Epidermal melanocyte (primary cell): Measurements from ENCODE around the gene NIPSNAP2.
"Not testable (repeated sequence)": the region's sequence is repeated elsewhere in the genome, so short reads cannot be mapped to it uniquely, and the experiment has no call there.

Experiments used
- DNase-seq: peaks from one replicate; pipeline ENCODE4 v3.0.0; 2011; ENCODE audit warnings: low spot score; ENCODE audit not compliant: insufficient read length

The NIPSNAP2 gene

GRCh38 chr7:55964261-55965099, at the start of gene NIPSNAP2:
Gene NIPSNAP2, plus strand, starts transcription at chr7:55964585. Its CDS starts 25 bp downstream, at chr7:55964610.
- peak; percentile 37 for DNase-seq

- no peak for DNase-seq
Observed at GRCh38 chr7:55917771-55918170, 46.6 kb upstream of the NIPSNAP2 start.

GRCh38 chr7:55928006-55928767, 36.2 kb upstream of the NIPSNAP2 start:
- DNase-seq: no peak

- DNase-seq: no peak
Observed at GRCh38 chr7:55931421-55932151, 32.8 kb upstream of the NIPSNAP2 start.

GRCh38 chr7:55939514-55940123, 24.8 kb upstream of the NIPSNAP2 start:
- DNase-seq: no peak

GRCh38 chr7:55946545-55946944, 17.8 kb upstream of the NIPSNAP2 start:
- no peak for DNase-seq

- peak; percentile 99 for DNase-seq
Observed at GRCh38 chr7:55951637-55952351, 12.6 kb upstream of the NIPSNAP2 start, which contains the start of gene MRPS17. Gene MRPS17, plus strand, starts transcription at chr7:55951877. Its CDS starts 1,319 bp downstream, at chr7:55953196.

GRCh38 chr7:55952352-55952671, 12.1 kb upstream of the NIPSNAP2 start:
- not testable (repeated sequence) for DNase-seq

GRCh38 chr7:55953707-55954475, 10.5 kb upstream of the NIPSNAP2 start:
- DNase-seq: no peak

- DNase-seq: no peak
Observed at GRCh38 chr7:55957190-55957589, 7.2 kb upstream of the NIPSNAP2 start.

- DNase-seq: no peak
Observed at GRCh38 chr7:55962014-55962413, 2.4 kb upstream of the NIPSNAP2 start.

- DNase-seq: no peak
Observed at GRCh38 chr7:55963584-55964168, 709 bp upstream of the NIPSNAP2 start.

- peak; percentile 22 for DNase-seq
Observed at GRCh38 chr7:55965100-55965470, 700 bp downstream of the NIPSNAP2 start.

- no peak for DNase-seq
Observed at GRCh38 chr7:55965805-55966421, 1.5 kb downstream of the NIPSNAP2 start.

- no peak for DNase-seq
Observed at GRCh38 chr7:55966851-55967250, 2.5 kb downstream of the NIPSNAP2 start.

- DNase-seq: no peak
Observed at GRCh38 chr7:55969391-55969790, 5.0 kb downstream of the NIPSNAP2 start.

- no peak for DNase-seq
Observed at GRCh38 chr7:55970561-55970960, 6.2 kb downstream of the NIPSNAP2 start.

- DNase-seq: no peak
Observed at GRCh38 chr7:55970978-55971377, 6.6 kb downstream of the NIPSNAP2 start.

GRCh38 chr7:55973747-55974250, 9.4 kb downstream of the NIPSNAP2 start:
- no peak for DNase-seq
